ENCODE data around the gene DHRS9.

DNA sequence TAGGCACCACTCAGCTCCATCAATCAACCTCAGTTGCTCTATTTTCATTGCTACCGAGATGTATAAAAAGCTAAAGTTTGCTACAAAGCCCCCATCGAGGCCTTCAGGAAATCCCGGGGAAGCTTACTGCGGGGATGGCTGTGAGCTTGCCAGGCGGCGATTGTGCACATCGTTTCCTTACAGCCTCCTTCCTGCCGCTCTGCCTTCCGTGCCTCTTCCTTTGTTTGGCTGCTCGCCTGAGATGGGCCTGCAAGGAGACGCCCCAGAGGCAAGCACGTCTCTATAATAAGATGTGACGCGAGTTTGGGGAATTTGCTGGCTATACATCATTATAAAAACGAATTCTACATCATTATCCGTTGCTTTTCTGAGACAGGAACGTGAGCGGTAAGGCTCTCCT is 41.6 kb downstream of the DHRS9 start:
- TF ChIP-seq POLR2A (IDR thresholded peaks at IDR 0.05) (no peak), CTCF (IDR thresholded peaks at IDR 0.05) (no peak)
